ENCODE results near the gene RHOXF2B. TPM values are rescaled to one million over a fixed set of nuclear protein-coding genes. Genes with fewer than 3 reads are reported as not detected.
"Not testable (repeated sequence)": the region's sequence is repeated elsewhere in the genome, so short reads cannot be mapped to it uniquely, and the experiment has no call there.

The RHOXF2B gene
- total RNA-seq, 3 donors from 2014 or later (not counting 1 experiment from before 2014, with no cell fraction given), result not detected

GRCh38 chrX:120111611-120112010 is 34.1 kb upstream of the RHOXF2B start:
- no peak for ATAC-seq
- H3K27ac Mint-ChIP-seq, result no peak overlapping the region
- no peaks in the 10 kb centered on the region for H3K9me3 Mint-ChIP-seq
- H3K4me3 Mint-ChIP-seq, result no peak overlapping the region
- Histone ChIP-seq H3K27me3 (ENCODE audit: control insufficient read depth, insufficient read depth, low read length) (no peaks in the 10 kb centered on the region), H3K36me3 (ENCODE audit: control insufficient read depth, insufficient read depth, low read length) (no peaks in the 10 kb centered on the region), H3K9me3 (ENCODE audit: control insufficient read depth, insufficient read depth, low read length) (no peaks in the 10 kb centered on the region), H3K4me3 (ENCODE audit: low read length) (no peak overlapping the region), H3K27ac (ENCODE audit: low read length) (no peak overlapping the region), H3K4me1 (ENCODE audit: control insufficient read depth, insufficient read depth, low read length) (no peaks in the 10 kb centered on the region)
- H3K4me1 Mint-ChIP-seq, result no peaks in the 10 kb centered on the region
- intact Hi-C loops (cut with micrococcal nuclease), result no loop called here
- H3K36me3 Mint-ChIP-seq, result no peaks in the 10 kb centered on the region
- H3K27me3 Mint-ChIP-seq (ENCODE audit: low read depth in 2 of 2), result peaks cover 0 to 6% of the 10 kb centered on the region in 2 donors
- no peak for DNase-seq
- TF ChIP-seq CTCF (IDR thresholded peaks at IDR 0.05), result no peak

GRCh38 chrX:120109378-120109777 is 31.9 kb upstream of the RHOXF2B start:
- Histone ChIP-seq H3K9me3 (ENCODE audit: control insufficient read depth, insufficient read depth, low read length) (no peaks in the 10 kb centered on the region), H3K4me1 (ENCODE audit: control insufficient read depth, insufficient read depth, low read length) (no peaks in the 10 kb centered on the region), H3K4me3 (ENCODE audit: low read length) (no peak overlapping the region), H3K27ac (ENCODE audit: low read length) (no peak overlapping the region), H3K27me3 (ENCODE audit: control insufficient read depth, insufficient read depth, low read length) (no peaks in the 10 kb centered on the region), H3K36me3 (ENCODE audit: control insufficient read depth, insufficient read depth, low read length) (no peaks in the 10 kb centered on the region)
- Mint-ChIP-seq H3K4me1 (no peaks in the 10 kb centered on the region), H3K9me3 (no peaks in the 10 kb centered on the region), H3K36me3 (no peaks in the 10 kb centered on the region), H3K4me3 (no peak overlapping the region), H3K27ac (no peak overlapping the region), H3K27me3 (ENCODE audit: low read depth in 2 of 2) (peaks cover 0 to 11% of the 10 kb centered on the region in 2 donors)
- ATAC-seq (no peak), DNase-seq (no peak)
- intact Hi-C loops (cut with micrococcal nuclease), result no loop called here
- TF ChIP-seq CTCF (IDR thresholded peaks at IDR 0.05), result no peak
- no CpG with 5 or more reads among the region's 1 CpG for WGBS (ENCODE audit: insufficient coverage)

- H3K27ac Mint-ChIP-seq; DNase-seq; intact Hi-C loops (cut with micrococcal nuclease); H3K27ac ChIP-seq (ENCODE audit: low read length); H3K36me3 ChIP-seq (ENCODE audit: control insufficient read depth, insufficient read depth, low read length); H3K9me3 ChIP-seq (ENCODE audit: control insufficient read depth, insufficient read depth, low read length); H3K4me3 Mint-ChIP-seq; H3K9me3 Mint-ChIP-seq; H3K4me1 ChIP-seq (ENCODE audit: control insufficient read depth, insufficient read depth, low read length); H3K27me3 ChIP-seq (ENCODE audit: control insufficient read depth, insufficient read depth, low read length); ATAC-seq; H3K4me3 ChIP-seq (ENCODE audit: low read length); H3K4me1 Mint-ChIP-seq: not testable (repeated sequence)
- 100% methylated on average over 1 of the region's 2 CpGs for WGBS (ENCODE audit: insufficient coverage)
- Mint-ChIP-seq H3K36me3 (peaks cover 14% of the 10 kb centered on the region), H3K27me3 (ENCODE audit: low read depth in 2 of 2) (peaks cover 3 to 25% of the 10 kb centered on the region in 2 donors)
Observed at GRCh38 chrX:120104707-120105106, 27.2 kb upstream of the RHOXF2B start.

- H3K4me3 Mint-ChIP-seq; H3K27me3 ChIP-seq (ENCODE audit: control insufficient read depth, insufficient read depth, low read length); H3K4me1 ChIP-seq (ENCODE audit: control insufficient read depth, insufficient read depth, low read length); H3K9me3 ChIP-seq (ENCODE audit: control insufficient read depth, insufficient read depth, low read length); H3K4me1 Mint-ChIP-seq; DNase-seq; H3K27ac ChIP-seq (ENCODE audit: low read length); intact Hi-C loops (cut with micrococcal nuclease); H3K4me3 ChIP-seq (ENCODE audit: low read length); H3K36me3 ChIP-seq (ENCODE audit: control insufficient read depth, insufficient read depth, low read length); ATAC-seq; H3K27ac Mint-ChIP-seq; H3K9me3 Mint-ChIP-seq: not testable (repeated sequence)
- WGBS (ENCODE audit: insufficient coverage), result 78% methylated on average over 1 of the region's 2 CpGs
- H3K36me3 Mint-ChIP-seq, result peaks cover 14% of the 10 kb centered on the region
- peaks cover 3 to 20% of the 10 kb centered on the region in 2 donors for H3K27me3 Mint-ChIP-seq (ENCODE audit: low read depth in 2 of 2)
Observed at GRCh38 chrX:120101057-120101456, 23.6 kb upstream of the RHOXF2B start.

- no peak overlapping the region for H3K4me3 ChIP-seq (ENCODE audit: low read length)
- Mint-ChIP-seq H3K27me3 (ENCODE audit: low read depth in 2 of 2) (no peaks in the 10 kb centered on the region), H3K4me3 (no peak overlapping the region), H3K9me3 (no peaks in the 10 kb centered on the region), H3K4me1 (no peaks in the 10 kb centered on the region), H3K27ac (no peak overlapping the region), H3K36me3 (no peaks in the 10 kb centered on the region)
- no peaks in the 10 kb centered on the region for H3K9me3 ChIP-seq (ENCODE audit: control insufficient read depth, insufficient read depth, low read length)
- no peak overlapping the region for H3K27ac ChIP-seq (ENCODE audit: low read length)
- H3K36me3 ChIP-seq (ENCODE audit: control insufficient read depth, insufficient read depth, low read length), result no peaks in the 10 kb centered on the region
- H3K4me1 ChIP-seq (ENCODE audit: control insufficient read depth, insufficient read depth, low read length), result no peaks in the 10 kb centered on the region
- no peak for DNase-seq
- intact Hi-C loops (cut with micrococcal nuclease), result no loop called here
- ATAC-seq, result no peak
- H3K27me3 ChIP-seq (ENCODE audit: control insufficient read depth, insufficient read depth, low read length), result no peaks in the 10 kb centered on the region
- WGBS (ENCODE audit: insufficient coverage), result 90% methylated on average over 2 of the region's 2 CpGs
- TF ChIP-seq CTCF (IDR thresholded peaks at IDR 0.05), result no peak
Observed at GRCh38 chrX:120090208-120090607, 12.7 kb upstream of the RHOXF2B start.

Data from natural killer cell (primary cell).